Activated B cell treated with CpG ODN at 0.5 μM for 24 hours (primary cell): ENCODE measurements around the gene ARL6IP5. TPM values are rescaled to one million over a fixed set of nuclear protein-coding genes. Genes with fewer than 3 reads are reported as not detected.

Experiments
- ATAC-seq: fragments of 200-7000 bp; cut with Tn5 transposase; one replicate; pipeline ENCODE4 v1.10.0; 2021; ENCODE audit warnings: low read depth, mild to moderate bottlenecking, moderate library complexity
- CTCF ChIA-PET: fragments of 350-600 bp; sonication (Branson Sonifier 250); formaldehyde crosslinking; loops from one replicate; lab custom pipeline; 2021; ENCODE audit warnings: antibody characterized with exemption; lab: Charles Lee
- POLR2A ChIA-PET: fragments of 350-600 bp; sonication (Branson Sonifier 250); formaldehyde crosslinking; loops from one replicate; lab custom pipeline; 2021; ENCODE audit warnings: antibody characterized with exemption; lab: Charles Lee
- DNase-seq: peaks from one replicate; pipeline ENCODE4 v3.0.0; 2022
- H3K27ac Mint-ChIP-seq: one replicate; pipeline ENCODE4 v1.8.0; 2020; ENCODE audit warnings: mixed read lengths
- H3K27me3 Mint-ChIP-seq: one replicate; pipeline ENCODE4 v1.8.0; 2021; ENCODE audit warnings: mixed read lengths
- H3K36me3 Mint-ChIP-seq: one replicate; pipeline ENCODE4 v1.8.0; 2021; ENCODE audit warnings: low read depth, mixed read lengths
- H3K4me1 Mint-ChIP-seq: one replicate; pipeline ENCODE4 v1.8.0; 2021; ENCODE audit warnings: mixed read lengths
- H3K4me3 Mint-ChIP-seq: one replicate; pipeline ENCODE4 v1.8.0; 2020; ENCODE audit warnings: mild to moderate bottlenecking, mixed read lengths
- H3K9me3 Mint-ChIP-seq: one replicate; pipeline ENCODE4 v1.8.0; 2020; ENCODE audit warnings: mixed read lengths
- CTCF ChIP-seq: fragments of 200-600 bp; IDR thresholded peaks from one replicate; pipeline ENCODE4 v1.8.0; 2022; ENCODE audit warnings: antibody characterized with exemption, mild to moderate bottlenecking
- intact Hi-C: fragments of 100-400 bp; cut with micrococcal nuclease; formaldehyde crosslinking; loops from one replicate; pipeline ENCODE4 v1.15.1; 2024
- total RNA-seq: library from RNA; stranded (reverse); gene quantifications from 2 replicates; pipeline ENCODE4 v1.2.3, GENCODE V29; 2022

Gene ARL6IP5
- total RNA-seq, 1 donor from 2014 or later: 77.5 TPM

GRCh38 chr3:69095636-69096035 is 10.9 kb downstream of the ARL6IP5 start:
- peaks cover 42% of the 10 kb centered on the region for H3K36me3 Mint-ChIP-seq
- POLR2A ChIA-PET: interaction anchor here (1.0 to 7.8 kb wide), 2 partner anchors 11 to 13 kb away, joined by 3 to 101 read pairs; partner anchors contain the start of genes ARL6IP5 and UBA3
- peak overlapping the region; percentile 56 for H3K4me3 Mint-ChIP-seq

GRCh38 chr3:69096299-69096698 is 11.6 kb downstream of the ARL6IP5 start:
- ChIA-PET CTCF (no interaction called here), POLR2A (interaction anchor here (1.0 to 7.8 kb wide), 2 partner anchors 10 to 14 kb away, joined by 3 to 101 read pairs; partner anchors contain the start of genes ARL6IP5 and UBA3)
- TF ChIP-seq CTCF: no peak
- Mint-ChIP-seq H3K4me3 (peak overlapping the region; percentile 56), H3K36me3 (peaks cover 40% of the 10 kb centered on the region), H3K4me1 (peaks cover 72% of the 10 kb centered on the region), H3K27ac (peak overlapping the region; percentile 86), H3K9me3 (no peaks in the 10 kb centered on the region), H3K27me3 (no peaks in the 10 kb centered on the region)
- no peak for DNase-seq
- no peak for ATAC-seq
- intact Hi-C loops: no loop called here

More at GRCh38 chr3:69095636-69096035, 10.9 kb downstream of the ARL6IP5 start:
- Mint-ChIP-seq H3K27ac (peak overlapping the region; percentile 86), H3K4me1 (peaks cover 77% of the 10 kb centered on the region), H3K27me3 (no peaks in the 10 kb centered on the region), H3K9me3 (no peaks in the 10 kb centered on the region)
- no peak for ATAC-seq
- CTCF ChIA-PET: interaction anchor here (1.0 kb wide), 1 partner anchor 25 kb away, joined by 4 read pairs; no protein-coding TSS in a partner anchor
- DNase-seq: no peak
- no peak for TF ChIP-seq CTCF
- intact Hi-C loops: loop anchor here (2.0 kb wide), 1 partner anchor 15 kb away; the partner anchor contains the start of gene UBA3

- Mint-ChIP-seq H3K27me3 (no peaks in the 10 kb centered on the region), H3K4me3 (no peak overlapping the region), H3K4me1 (peaks cover 60% of the 10 kb centered on the region), H3K36me3 (peaks cover 48% of the 10 kb centered on the region), H3K9me3 (no peaks in the 10 kb centered on the region), H3K27ac (peak overlapping the region; percentile 19)
- ChIA-PET CTCF (no interaction called here), POLR2A (interaction anchor here (7.8 kb wide), 1 partner anchor 15 kb away, joined by 101 read pairs; the partner anchor contains the start of genes ARL6IP5 and UBA3)
- ATAC-seq (no peak), DNase-seq (no peak)
- intact Hi-C loops: no loop called here
- no peak for TF ChIP-seq CTCF
Measured at GRCh38 chr3:69097407-69098086, 12.8 kb downstream of the ARL6IP5 start.

- CTCF ChIA-PET: interaction anchor here (1.6 kb wide), 1 partner anchor 22 kb away, joined by 3 read pairs; no protein-coding TSS in a partner anchor
- no peak overlapping the region for H3K4me3 Mint-ChIP-seq
- POLR2A ChIA-PET: interaction anchor here (0.8 kb wide), 1 partner anchor 20 kb away, joined by 4 read pairs; no protein-coding TSS in a partner anchor
- H3K27ac Mint-ChIP-seq: peak overlapping the region; percentile 37
- no peaks in the 10 kb centered on the region for H3K9me3 Mint-ChIP-seq
- DNase-seq (no peak), ATAC-seq (no peak)
- no peaks in the 10 kb centered on the region for H3K27me3 Mint-ChIP-seq
- TF ChIP-seq CTCF: no peak
- intact Hi-C loops: no loop called here
- peaks cover 46% of the 10 kb centered on the region for H3K4me1 Mint-ChIP-seq
- peaks cover 63% of the 10 kb centered on the region for H3K36me3 Mint-ChIP-seq
Measured at GRCh38 chr3:69099576-69099975, 14.8 kb downstream of the ARL6IP5 start.

GRCh38 chr3:69102384-69102783 is 17.6 kb downstream of the ARL6IP5 start:
- no peak for TF ChIP-seq CTCF
- POLR2A ChIA-PET: no interaction called here
- H3K36me3 Mint-ChIP-seq: peaks cover 60% of the 10 kb centered on the region
- peaks cover 25% of the 10 kb centered on the region for H3K4me1 Mint-ChIP-seq
- no peak overlapping the region for H3K27ac Mint-ChIP-seq
- intact Hi-C loops: no loop called here
- H3K9me3 Mint-ChIP-seq: no peaks in the 10 kb centered on the region
- DNase-seq: no peak
- CTCF ChIA-PET: interaction anchor here (1.0 kb wide), 1 partner anchor 18 kb away, joined by 4 read pairs; no protein-coding TSS in a partner anchor
- ATAC-seq: no peak
- no peaks in the 10 kb centered on the region for H3K27me3 Mint-ChIP-seq
- H3K4me3 Mint-ChIP-seq: no peak overlapping the region
